GM23248 (cell line): ENCODE results near the gene TMTC3. TPM values are rescaled to one million over a fixed set of nuclear protein-coding genes. Genes with fewer than 3 reads are reported as not detected.

ENCODE experiments used
- DNase-seq: peaks from one replicate; pipeline ENCODE4 v3.0.0-alpha.2; 2015
- H2AFZ ChIP-seq: fragments of 200-600 bp; sonication (generic); 2 replicates; pipeline ENCODE4 v1.6.1; 2016; ENCODE audit warnings: antibody characterized with exemption
- H3F3A ChIP-seq: fragments of 200-600 bp; sonication (generic); 2 replicates; pipeline ENCODE4 v1.6.1; 2016; ENCODE audit warnings: mild to moderate bottlenecking, antibody characterized with exemption, mixed run types; ENCODE audit not compliant: insufficient read depth
- H3K27ac ChIP-seq: fragments of 200-600 bp; sonication (generic); 2 replicates; pipeline ENCODE4 v1.5.1; 2016; ENCODE audit warnings: mild to moderate bottlenecking
- H3K27me3 ChIP-seq: fragments of 200-600 bp; sonication (generic); replicated peaks from 2 replicates; pipeline ENCODE4 v1.6.1; 2016; ENCODE audit warnings: mild to moderate bottlenecking; ENCODE audit not compliant: insufficient read depth
- H3K36me3 ChIP-seq: fragments of 200-600 bp; sonication (generic); 2 replicates; pipeline ENCODE4 v1.6.1; 2016; ENCODE audit warnings: low read depth, mild to moderate bottlenecking
- H3K4me1 ChIP-seq: fragments of 200-600 bp; sonication (generic); 2 replicates; pipeline ENCODE4 v1.6.1; 2016; ENCODE audit warnings: mild to moderate bottlenecking; ENCODE audit not compliant: insufficient read depth
- H3K4me2 ChIP-seq: fragments of 200-600 bp; sonication (generic); one replicate; pipeline ENCODE4 v1.6.1; 2016; ENCODE audit warnings: mild to moderate bottlenecking; ENCODE audit not compliant: unreplicated experiment
- H3K4me3 ChIP-seq: fragments of 200-600 bp; sonication (generic); 2 replicates; pipeline ENCODE4 v1.5.1; 2016; ENCODE audit warnings: mild to moderate bottlenecking
- H3K79me2 ChIP-seq: fragments of 200-600 bp; sonication (generic); 2 replicates; pipeline ENCODE4 v1.6.1; 2016; ENCODE audit warnings: mild to moderate bottlenecking; ENCODE audit not compliant: insufficient read depth
- H3K9ac ChIP-seq: fragments of 200-600 bp; sonication (generic); 2 replicates; pipeline ENCODE4 v1.6.1; 2016; ENCODE audit warnings: mild to moderate bottlenecking
- H3K9me2 ChIP-seq: fragments of 200-600 bp; sonication (generic); 2 replicates; pipeline ENCODE4 v1.6.1; 2016; ENCODE audit warnings: mixed run types, mild to moderate bottlenecking, moderate library complexity; ENCODE audit not compliant: insufficient read depth
- H3K9me3 ChIP-seq: fragments of 200-600 bp; sonication (generic); one replicate; pipeline ENCODE4 v1.6.1; 2017; ENCODE audit warnings: low read depth
- H4K20me1 ChIP-seq: fragments of 200-600 bp; sonication (generic); 2 replicates; pipeline ENCODE4 v1.6.0; 2016; ENCODE audit not compliant: insufficient read depth
- EZH2 ChIP-seq: fragments of 200-600 bp; sonication (generic); IDR thresholded peaks from 2 replicates; pipeline ENCODE4 v1.6.1; 2018; ENCODE audit warnings: antibody characterized with exemption, mild to moderate bottlenecking; ENCODE audit not compliant: insufficient read depth, poor library complexity, severe bottlenecking
- EZH2phosphoT487 ChIP-seq: fragments of 200-600 bp; sonication (generic); IDR thresholded peaks from 2 replicates; pipeline ENCODE4 v1.6.1; 2018; ENCODE audit warnings: antibody characterized with exemption, moderate library complexity, mild to moderate bottlenecking, low read depth; ENCODE audit not compliant: insufficient read depth
- WGBS, 2 experiments: methylation state at CpG; one replicate each; pipeline ENCODE4 v1.1.6; 2015 to 2017; ENCODE audit warnings: low lambda C conversion rate in 2 of 2, low coverage in 1 of 2; ENCODE audit errors: missing lambda C conversion rate in 2 of 2; 5-methylcytosine and 5-hydroxymethylcytosine counted together
- in situ Hi-C: fragments of 300-500 bp; cut with MboI; formaldehyde crosslinking; loops from 2 replicates; pipeline ENCODE4 v1.15.0; 2020
- polyA plus RNA-seq: library from polyadenylated mRNA; unstranded; fragments of >200 nt; fragmentation: Nextera tagmentation; extraction: Ambion mirVana; gene quantifications from 2 replicates; pipeline ENCODE4 v1.2.1, GENCODE V29; 2016
- total RNA-seq: library from RNA; depleted of rRNA; stranded (reverse); fragments of >200 nt; shearing (Covaris generic); gene quantifications from 2 replicates; pipeline ENCODE4 v1.2.3, GENCODE V29; 2014

The TMTC3 gene
- total and polyA plus RNA-seq, 2 experiments from 2014 or later, result 35.7 to 59.1 TPM

DNA sequence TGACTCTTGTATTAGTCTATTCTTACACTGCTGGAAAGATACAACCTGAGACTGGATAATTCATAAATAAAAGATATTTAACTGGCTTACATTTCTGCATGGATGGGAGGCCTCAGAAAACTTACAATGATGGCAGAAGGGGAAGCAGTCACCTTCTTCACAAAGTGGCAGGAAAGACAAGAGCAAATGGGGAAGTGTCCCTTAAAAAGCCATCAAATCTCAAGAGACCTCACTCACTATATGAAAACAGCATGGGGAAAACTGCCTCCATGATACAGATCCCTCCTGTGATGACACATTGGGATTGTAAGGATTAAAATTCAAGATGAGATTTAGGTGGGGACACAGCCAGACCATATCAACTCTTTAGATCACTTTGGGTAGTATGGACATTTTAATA, 83.7 kb downstream of the TMTC3 start:
- DNase-seq, result no peak
- H3K9ac ChIP-seq, result no peak overlapping the region
- no peaks in the 10 kb centered on the region for H3K27me3 ChIP-seq
- H3K9me2 ChIP-seq, result no peaks in the 10 kb centered on the region
- H3K27ac ChIP-seq, result no peak overlapping the region
- no peaks in the 10 kb centered on the region for H4K20me1 ChIP-seq
- no peaks in the 10 kb centered on the region for H3K9me3 ChIP-seq
- H3K4me3 ChIP-seq, result no peak overlapping the region
- TF ChIP-seq EZH2phosphoT487, result no peak
- TF ChIP-seq EZH2, result no peak
- no peaks in the 10 kb centered on the region for H3K36me3 ChIP-seq
- no peaks in the 10 kb centered on the region for H3K4me1 ChIP-seq
- H3F3A ChIP-seq, result no peaks in the 10 kb centered on the region
- no peak overlapping the region for H3K4me2 ChIP-seq
- no peaks in the 10 kb centered on the region for H3K79me2 ChIP-seq
- no peak overlapping the region for H2AFZ ChIP-seq
- in situ Hi-C loops, result no loop called here

DNA sequence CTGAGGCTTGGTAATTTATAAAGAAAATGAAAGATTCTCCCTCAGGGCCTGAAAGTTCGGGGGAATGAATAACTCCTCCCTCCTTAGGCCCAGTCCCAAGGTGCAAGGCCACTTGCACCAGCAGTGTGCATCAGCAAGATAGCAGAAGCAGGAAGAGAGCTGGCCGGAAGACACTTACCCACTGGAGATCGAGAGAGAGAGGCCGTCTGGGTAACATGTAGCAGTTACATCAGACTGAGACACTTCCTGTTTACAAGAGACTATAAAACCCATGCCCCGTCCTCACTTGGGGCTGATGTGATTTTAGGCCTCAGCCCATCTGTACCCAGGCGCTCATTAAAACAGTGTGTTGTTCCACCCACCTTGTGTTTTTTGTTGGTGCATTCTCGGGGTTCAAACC, 85.2 kb downstream of the TMTC3 start:
- H2AFZ ChIP-seq, result no peak overlapping the region
- no peak overlapping the region for H3K4me2 ChIP-seq
- WGBS, 2 experiments, result 80 to 81% methylated on average over 7 of the region's 7 CpGs
- no peak overlapping the region for H3K4me3 ChIP-seq
- H3K9ac ChIP-seq, result no peak overlapping the region
- no peaks in the 10 kb centered on the region for H3K79me2 ChIP-seq
- H3K27me3 ChIP-seq, result no peaks in the 10 kb centered on the region
- no peaks in the 10 kb centered on the region for H3K9me3 ChIP-seq
- no peaks in the 10 kb centered on the region for H3F3A ChIP-seq
- H3K9me2 ChIP-seq, result no peaks in the 10 kb centered on the region
- H3K36me3 ChIP-seq, result no peaks in the 10 kb centered on the region
- in situ Hi-C loops, result no loop called here
- DNase-seq, result no peak
- TF ChIP-seq EZH2 (no peak), EZH2phosphoT487 (no peak)
- H4K20me1 ChIP-seq, result no peaks in the 10 kb centered on the region
- H3K4me1 ChIP-seq, result no peaks in the 10 kb centered on the region
- H3K27ac ChIP-seq, result no peak overlapping the region

DNA sequence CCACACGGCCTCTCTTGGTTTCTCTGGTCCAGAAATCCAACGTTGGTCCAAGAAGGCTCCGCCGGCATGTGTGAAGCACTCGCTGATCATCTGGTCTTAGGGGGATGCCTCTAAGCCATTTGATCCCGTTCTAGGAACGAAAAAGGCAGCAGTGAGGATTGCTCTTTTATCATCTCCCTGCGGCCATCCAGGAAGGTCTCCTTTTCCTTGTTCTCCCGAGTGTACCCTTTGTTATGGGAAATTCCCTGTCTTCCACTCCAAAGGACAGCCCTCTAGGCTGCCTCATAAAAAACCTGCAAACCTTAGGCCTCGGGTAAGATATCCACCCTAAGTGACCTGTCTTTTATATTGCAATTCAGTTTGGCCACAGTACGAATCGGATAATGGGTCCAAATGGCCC, 85.8 kb downstream of the TMTC3 start:
- 94% methylated on average over 12 of the region's 12 CpGs for WGBS, 2 experiments
- DNase-seq, result no peak
- Histone ChIP-seq H3K79me2 (no peaks in the 10 kb centered on the region), H3K4me2 (no peak overlapping the region), H3K9me2 (no peaks in the 10 kb centered on the region), H3K9ac (no peak overlapping the region), H3K27me3 (no peaks in the 10 kb centered on the region), H3K9me3 (no peaks in the 10 kb centered on the region), H3K4me3 (no peak overlapping the region), H3K27ac (no peak overlapping the region), H3K36me3 (no peaks in the 10 kb centered on the region), H3F3A (no peaks in the 10 kb centered on the region), H4K20me1 (no peaks in the 10 kb centered on the region), H2AFZ (no peak overlapping the region), H3K4me1 (no peaks in the 10 kb centered on the region)
- in situ Hi-C loops, result no loop called here
- no peak for TF ChIP-seq EZH2phosphoT487

DNA sequence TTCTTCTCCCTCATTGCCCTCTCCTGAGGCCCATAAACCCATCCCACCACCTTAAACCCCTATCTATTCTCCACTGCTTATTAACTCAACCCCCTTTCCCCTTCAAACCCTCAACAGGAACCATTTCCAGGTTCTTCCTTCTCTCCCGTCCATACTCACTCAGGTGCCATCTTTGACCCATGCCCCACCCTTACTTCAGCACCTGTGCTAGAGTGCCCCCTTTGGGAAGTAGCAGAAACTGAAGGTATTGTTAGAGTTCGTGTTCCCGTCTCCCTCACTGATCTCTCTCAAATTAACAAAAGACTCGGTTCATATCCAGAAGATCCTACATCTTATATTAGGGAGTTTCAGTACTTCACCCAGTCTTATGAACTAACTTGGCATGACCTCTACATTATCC, 86.6 kb downstream of the TMTC3 start:
- Histone ChIP-seq H3K27me3 (no peaks in the 10 kb centered on the region), H4K20me1 (no peaks in the 10 kb centered on the region)

DNA sequence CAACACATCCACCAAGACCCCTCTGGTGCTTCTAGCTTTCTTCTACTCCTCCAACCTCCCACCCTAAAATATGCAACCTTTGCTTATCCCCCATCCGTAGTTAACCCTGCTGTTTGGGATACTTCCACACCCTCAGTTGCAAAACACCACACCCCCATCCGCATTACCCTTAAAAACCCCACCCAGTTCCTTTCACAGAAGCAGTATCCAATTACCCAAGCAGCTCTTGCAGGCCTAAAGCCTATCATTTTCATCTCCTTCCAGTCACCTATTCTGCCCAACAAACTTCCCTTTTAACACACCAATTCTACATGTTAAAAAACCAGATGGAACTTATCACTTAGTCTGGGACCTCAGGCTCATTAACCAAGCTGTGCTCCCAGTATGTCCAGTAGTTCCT, 88.2 kb downstream of the TMTC3 start:
- Histone ChIP-seq H3K27ac (no peak overlapping the region), H3K4me3 (no peak overlapping the region), H3K4me2 (no peak overlapping the region), H3K27me3 (no peaks in the 10 kb centered on the region), H3K9me3 (no peaks in the 10 kb centered on the region), H3K36me3 (no peaks in the 10 kb centered on the region), H3K79me2 (no peaks in the 10 kb centered on the region), H2AFZ (no peak overlapping the region), H4K20me1 (no peaks in the 10 kb centered on the region), H3K9ac (no peak overlapping the region), H3K9me2 (no peaks in the 10 kb centered on the region), H3K4me1 (no peaks in the 10 kb centered on the region), H3F3A (no peaks in the 10 kb centered on the region)
- in situ Hi-C loops, result no loop called here
- no peak for TF ChIP-seq EZH2phosphoT487
- TF ChIP-seq EZH2, result no peak
- 83 to 90% methylated on average over 2 of the region's 2 CpGs for WGBS, 2 experiments
- DNase-seq, result no peak

More for the DNA sequence above, 86.6 kb downstream of the TMTC3 start:
- H3K27ac ChIP-seq, result no peak overlapping the region
- H3K79me2 ChIP-seq, result no peaks in the 10 kb centered on the region
- TF ChIP-seq EZH2phosphoT487, result no peak
- TF ChIP-seq EZH2, result no peak
- no peak overlapping the region for H3K9ac ChIP-seq
- no peaks in the 10 kb centered on the region for H3K36me3 ChIP-seq
- no peaks in the 10 kb centered on the region for H3K9me2 ChIP-seq
- WGBS, 2 experiments, result 91 to 99% methylated on average over 4 of the region's 4 CpGs
- no peak overlapping the region for H3K4me3 ChIP-seq
- H3F3A ChIP-seq, result no peaks in the 10 kb centered on the region
- no peak for DNase-seq
- in situ Hi-C loops, result no loop called here
- no peak overlapping the region for H2AFZ ChIP-seq
- H3K4me1 ChIP-seq, result no peaks in the 10 kb centered on the region
- no peak overlapping the region for H3K4me2 ChIP-seq
- no peaks in the 10 kb centered on the region for H3K9me3 ChIP-seq
